ENCODE results near the gene TJAP1. TPM values are rescaled to one million over a fixed set of nuclear protein-coding genes. Genes with fewer than 3 reads are reported as not detected.

Gene TJAP1
- total RNA-seq, 1 donor from 2014 or later, result 20.5 TPM

Small RNA genes lying within 50 kb of the gene (microRNA-seq; reads per million reads assigned to microRNA genes)
- not detected for gene MIR6780B

Other genes with a start within 250 kb of the TJAP1 start
- gene DNPH1, start 248.1 kb upstream of the TJAP1 start, total RNA-seq, result 31.5 TPM
- 0.13 TPM for gene TTBK1, start 234.1 kb upstream of the TJAP1 start, total RNA-seq
- not detected for gene SLC22A7, start 179.3 kb upstream of the TJAP1 start, total RNA-seq
- 4.1 TPM for gene CRIP3, start 168.7 kb upstream of the TJAP1 start, total RNA-seq
- 10.2 TPM for gene ZNF318, start 107.9 kb upstream of the TJAP1 start, total RNA-seq
- 9.8 TPM for gene ABCC10, start 50.0 kb upstream of the TJAP1 start, total RNA-seq
- gene DLK2, start 22.0 kb upstream of the TJAP1 start, total RNA-seq, result 1.0 TPM
- 1.4 TPM for gene LRRC73, start 32.8 kb downstream of the TJAP1 start, total RNA-seq
- 64.0 TPM for gene YIPF3, start 39.4 kb downstream of the TJAP1 start, total RNA-seq
- 15.6 TPM for gene POLR1C, start 39.5 kb downstream of the TJAP1 start, total RNA-seq
- gene XPO5, start 98.5 kb downstream of the TJAP1 start, total RNA-seq, result 12.9 TPM
- gene POLH, start 98.6 kb downstream of the TJAP1 start, total RNA-seq, result 6.9 TPM
- gene GTPBP2, start 151.7 kb downstream of the TJAP1 start, total RNA-seq, result 25.1 TPM
- 26.1 TPM for gene MAD2L1BP, start 158.3 kb downstream of the TJAP1 start, total RNA-seq
- 0.16 TPM for gene RSPH9, start 167.5 kb downstream of the TJAP1 start, total RNA-seq
- 39.5 TPM for gene MRPS18A, start 210.2 kb downstream of the TJAP1 start, total RNA-seq